ENCODE data around the gene ANK2.

Gene ANK2

GRCh38 chr4:113101669-113102068, 52.2 kb downstream of the ANK2 start:
- DNase-seq, result no peak

- DNase-seq, result no peak
Measured at GRCh38 chr4:113103556-113103955, 54.1 kb downstream of the ANK2 start.

DNA sequence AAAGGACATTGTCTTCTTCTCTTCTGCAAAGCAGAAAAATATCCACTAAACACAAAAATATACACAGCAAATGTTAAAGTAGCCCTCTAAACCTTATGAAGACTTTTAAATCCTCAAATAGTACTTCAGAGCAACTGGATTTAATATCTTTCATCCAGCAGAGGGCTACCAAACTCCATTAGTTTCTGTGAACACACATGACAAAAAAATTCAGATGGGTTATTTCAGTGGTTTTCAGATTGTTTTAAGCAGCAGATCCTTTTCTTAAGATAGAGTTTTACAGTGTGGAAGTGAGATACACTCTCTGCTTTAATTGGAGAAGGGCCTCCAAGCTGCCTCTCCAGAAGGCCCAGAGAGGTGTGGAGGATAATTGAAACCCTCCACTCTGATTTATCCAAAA, 56.7 kb downstream of the ANK2 start:
- DNase-seq, result no peak

GRCh38 chr4:113109106-113109718, 59.8 kb downstream of the ANK2 start:
- no peak for DNase-seq

GRCh38 chr4:113112338-113112978, 63.0 kb downstream of the ANK2 start:
- DNase-seq, result no peak

- no peak for DNase-seq
Measured at GRCh38 chr4:113113151-113113550, 63.7 kb downstream of the ANK2 start.

DNA sequence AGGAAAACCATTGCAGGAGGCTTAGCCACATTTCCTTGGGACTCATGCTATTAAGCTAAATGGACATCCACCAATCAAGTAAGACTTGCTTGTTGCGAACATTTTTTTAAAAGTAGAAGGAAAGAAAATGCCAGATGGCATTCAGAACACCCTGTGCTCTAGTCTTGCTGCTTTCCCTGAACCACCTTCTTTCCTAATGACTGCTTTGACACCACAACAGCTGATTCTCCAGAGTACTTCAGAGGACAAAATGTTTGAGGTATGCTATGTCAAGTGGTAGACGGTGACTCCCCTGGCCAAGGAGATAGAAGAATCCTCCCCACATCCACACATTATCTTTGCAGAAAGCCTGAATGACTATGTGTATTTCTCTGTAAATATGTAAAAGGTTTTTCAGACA, 65.4 kb downstream of the ANK2 start:
- no peak for DNase-seq

GRCh38 chr4:113116414-113117357, 67.2 kb downstream of the ANK2 start:
- no peak for DNase-seq

DNA sequence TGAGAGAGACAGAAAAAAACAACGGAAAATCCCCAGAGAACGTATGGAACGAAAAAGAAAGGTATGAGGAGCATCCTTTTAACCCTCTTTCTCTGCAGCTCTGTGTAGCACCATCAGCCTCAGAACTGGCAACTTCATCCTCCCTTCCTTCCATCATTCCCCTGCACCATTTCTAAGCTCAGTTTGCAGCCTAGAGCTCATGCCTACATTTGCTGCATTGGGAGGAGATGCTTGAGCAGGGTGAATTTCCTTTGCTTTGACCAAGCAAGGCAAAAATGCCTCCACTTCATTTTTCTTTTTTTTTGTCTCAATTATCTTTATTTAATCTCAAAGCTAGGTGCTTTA, 67.9 kb downstream of the ANK2 start:
- no peak for DNase-seq

GRCh38 chr4:113122066-113122465, 72.6 kb downstream of the ANK2 start:
- DNase-seq, result no peak

DNA sequence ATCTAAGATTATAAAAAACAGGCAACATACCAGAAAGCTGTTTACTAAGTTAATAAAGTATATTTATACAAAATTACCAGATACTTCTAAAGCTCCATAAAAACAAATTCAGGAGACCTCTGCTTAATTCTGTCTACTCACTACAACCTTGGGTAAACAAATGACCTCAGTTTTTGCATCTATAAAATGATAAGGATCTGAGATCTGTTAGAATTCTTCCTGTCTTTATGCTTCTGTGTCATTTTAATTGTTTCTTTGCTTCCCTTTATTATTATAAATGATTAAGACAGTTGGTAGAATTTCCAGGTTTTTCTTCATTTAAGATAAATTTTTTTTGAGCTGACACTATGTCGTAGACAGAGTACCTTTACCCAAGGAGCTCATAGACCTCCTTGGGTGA, 76.0 kb downstream of the ANK2 start:
- DNase-seq, result no peak

- no peak for DNase-seq
Measured at GRCh38 chr4:113131136-113131535, 81.7 kb downstream of the ANK2 start.

DNA sequence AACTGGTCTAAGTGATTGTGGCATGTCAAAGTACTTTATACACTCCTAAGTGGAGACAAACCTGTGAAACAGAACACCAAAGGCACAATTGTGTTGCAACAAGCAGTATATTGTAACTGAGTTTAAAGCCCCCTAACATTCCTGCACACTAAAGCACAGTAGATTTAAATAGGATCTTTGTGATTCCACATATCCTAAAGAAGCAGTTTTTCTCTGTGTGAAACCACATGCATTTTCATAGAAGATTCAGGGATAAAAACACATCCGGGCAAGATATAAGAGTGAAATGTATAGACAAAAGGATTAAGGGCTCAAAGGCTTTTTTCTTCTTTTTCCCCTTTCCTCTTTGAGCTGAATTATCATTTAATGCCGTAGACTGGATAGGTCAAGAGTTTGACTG, 82.2 kb downstream of the ANK2 start:
- no peak for DNase-seq

DNA sequence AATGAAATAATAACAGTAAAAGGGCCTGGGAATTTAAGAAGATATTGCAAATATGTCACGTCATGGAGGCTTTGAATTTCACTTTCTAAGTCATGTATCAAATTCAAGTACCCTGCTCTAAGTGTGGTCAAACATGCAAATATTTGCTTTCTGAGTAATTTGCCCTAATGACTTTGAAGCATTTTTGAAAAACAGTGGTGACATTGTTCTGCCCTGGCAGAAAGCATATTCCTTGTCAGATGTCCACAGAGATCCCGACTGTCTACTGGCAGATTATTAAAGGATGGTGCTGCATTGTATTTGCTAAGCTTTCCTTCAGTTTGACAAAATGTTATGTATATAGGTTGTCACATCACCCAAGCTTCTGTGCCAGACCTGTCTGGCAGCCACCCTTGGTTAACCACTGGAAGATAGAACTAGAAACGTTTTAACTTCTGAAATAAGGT, 92.5 kb downstream of the ANK2 start:
- no peak for DNase-seq

DNA sequence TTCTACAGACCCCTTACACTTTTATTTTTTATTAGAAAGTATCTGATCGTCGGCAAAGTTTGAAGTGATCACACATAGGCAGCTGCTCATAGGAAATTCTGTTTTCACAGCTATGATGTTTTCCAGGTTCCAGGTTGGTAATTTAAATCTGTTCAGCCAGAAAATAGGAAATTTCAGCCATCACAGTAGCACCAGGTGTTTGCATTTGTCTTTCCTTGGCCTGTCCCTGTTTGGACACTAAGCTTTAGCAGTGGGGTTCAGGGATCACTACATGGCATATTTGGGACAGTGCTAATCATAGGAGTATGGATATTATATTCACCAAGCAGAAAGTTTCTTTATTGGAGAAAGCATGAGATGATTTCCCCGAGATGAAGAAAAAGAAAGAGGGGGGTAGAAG, 92.9 kb downstream of the ANK2 start:
- no peak for DNase-seq

GRCh38 chr4:113144091-113144490, 94.6 kb downstream of the ANK2 start:
- no peak for DNase-seq

DNA sequence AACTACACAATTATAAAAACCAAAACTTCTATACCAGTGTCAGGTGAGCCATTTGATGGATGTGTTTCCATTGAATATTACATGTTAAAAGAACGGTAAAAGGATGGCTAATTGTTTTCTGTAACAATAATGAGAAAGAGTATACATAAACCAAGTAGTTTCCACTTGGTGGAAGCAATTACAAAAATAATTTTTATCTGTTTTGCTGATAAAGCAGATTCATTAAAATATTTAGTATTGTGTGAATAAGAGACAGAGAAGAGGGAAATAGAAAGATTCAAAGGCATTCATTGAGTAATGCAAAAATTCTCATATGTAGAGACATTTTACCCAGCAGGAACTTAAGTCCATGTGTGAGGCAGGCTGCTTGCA, 95.7 kb downstream of the ANK2 start:
- no peak for DNase-seq

DNA sequence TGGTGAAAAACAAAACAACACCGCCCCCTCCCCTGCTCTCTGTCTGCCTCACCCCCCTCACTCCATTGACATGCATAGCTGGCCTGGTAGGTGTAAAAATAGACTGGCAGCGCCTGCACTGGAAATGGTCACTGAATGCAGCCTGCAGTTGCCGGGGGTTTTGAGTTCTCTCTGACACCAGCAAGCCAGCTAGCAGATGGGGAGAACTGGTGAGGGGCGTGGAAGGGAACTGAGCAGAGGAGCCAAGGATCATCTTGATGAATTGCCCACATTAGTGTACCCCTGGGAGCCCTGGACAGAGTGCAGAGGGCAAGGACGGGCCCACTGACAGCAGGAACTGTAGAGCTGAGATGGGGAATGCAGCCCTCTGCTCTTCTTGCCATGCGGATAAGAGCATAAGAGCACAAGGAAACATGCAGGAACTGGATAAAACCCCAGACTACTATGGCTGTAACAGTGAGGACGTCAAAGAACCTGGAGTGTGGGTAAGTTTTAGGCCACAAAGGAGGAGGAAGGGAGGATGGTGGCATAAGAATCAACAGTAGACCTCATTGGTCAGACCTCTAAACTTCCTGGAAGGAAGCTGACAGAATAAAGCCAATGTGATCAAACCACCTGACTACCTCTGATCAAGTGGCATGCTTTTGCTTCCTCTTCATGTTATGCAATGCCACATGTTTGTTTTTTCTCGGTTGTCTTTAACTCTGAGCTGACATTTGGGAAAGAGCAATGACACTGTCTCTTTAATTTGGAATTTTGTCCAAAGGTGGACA, 96.3 kb downstream of the ANK2 start:
- DNase-seq, result no peak

GRCh38 chr4:113146876-113147358, 97.5 kb downstream of the ANK2 start:
- DNase-seq, result no peak

DNA sequence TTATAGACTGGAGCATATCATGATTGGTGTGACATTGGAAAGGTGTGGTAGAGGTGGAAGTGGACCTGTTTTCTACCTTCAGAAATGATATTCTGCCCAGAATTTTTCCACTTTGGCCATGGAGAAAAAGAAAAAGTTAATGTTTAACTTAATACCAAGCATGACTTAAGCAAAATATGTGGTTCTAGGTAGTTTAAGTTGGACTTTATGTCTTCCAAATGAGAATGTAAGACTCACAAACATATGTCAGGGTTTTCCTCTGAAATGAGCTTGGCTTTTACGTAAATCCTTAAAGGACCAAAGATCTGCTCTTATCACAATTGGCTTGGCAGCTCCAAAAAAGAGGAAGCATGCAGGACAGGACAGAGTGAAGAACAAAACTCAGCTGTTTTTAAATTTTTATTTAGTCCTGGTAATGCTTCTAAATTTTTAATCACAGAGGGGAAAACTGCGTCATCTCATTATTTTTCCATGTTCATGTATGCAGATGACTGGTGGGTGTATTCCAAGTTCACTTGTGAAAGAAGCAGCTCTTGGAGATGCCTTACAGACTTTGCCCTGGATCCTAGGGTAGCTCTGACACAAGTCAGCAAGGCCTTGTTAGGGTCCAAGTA, 98.2 kb downstream of the ANK2 start:
- no peak for DNase-seq

DNA sequence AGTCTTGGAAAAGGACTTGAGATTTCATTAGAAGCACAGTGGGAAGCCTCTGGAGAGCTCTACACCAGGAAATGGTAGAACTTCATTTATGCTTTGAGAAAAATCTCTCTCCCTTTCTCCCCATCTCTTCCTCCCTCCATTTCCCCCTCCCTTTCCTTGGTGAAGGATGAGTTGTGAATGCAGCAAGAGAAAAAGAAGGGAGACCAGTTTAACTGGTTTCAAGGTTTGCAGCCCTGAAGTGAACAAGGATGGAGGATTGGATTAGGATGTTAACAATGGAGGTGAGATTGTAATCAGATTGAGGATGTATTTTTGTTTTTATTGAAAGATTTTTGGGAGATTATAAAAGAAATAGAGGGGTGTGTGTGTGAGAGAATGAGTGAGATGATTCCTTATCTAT, 99.5 kb downstream of the ANK2 start:
- no peak for DNase-seq

GRCh38 chr4:113153529-113154101, 104.2 kb downstream of the ANK2 start:
- DNase-seq, result no peak
